Measurements from ENCODE around the gene VPS18.

The VPS18 gene

DNA sequence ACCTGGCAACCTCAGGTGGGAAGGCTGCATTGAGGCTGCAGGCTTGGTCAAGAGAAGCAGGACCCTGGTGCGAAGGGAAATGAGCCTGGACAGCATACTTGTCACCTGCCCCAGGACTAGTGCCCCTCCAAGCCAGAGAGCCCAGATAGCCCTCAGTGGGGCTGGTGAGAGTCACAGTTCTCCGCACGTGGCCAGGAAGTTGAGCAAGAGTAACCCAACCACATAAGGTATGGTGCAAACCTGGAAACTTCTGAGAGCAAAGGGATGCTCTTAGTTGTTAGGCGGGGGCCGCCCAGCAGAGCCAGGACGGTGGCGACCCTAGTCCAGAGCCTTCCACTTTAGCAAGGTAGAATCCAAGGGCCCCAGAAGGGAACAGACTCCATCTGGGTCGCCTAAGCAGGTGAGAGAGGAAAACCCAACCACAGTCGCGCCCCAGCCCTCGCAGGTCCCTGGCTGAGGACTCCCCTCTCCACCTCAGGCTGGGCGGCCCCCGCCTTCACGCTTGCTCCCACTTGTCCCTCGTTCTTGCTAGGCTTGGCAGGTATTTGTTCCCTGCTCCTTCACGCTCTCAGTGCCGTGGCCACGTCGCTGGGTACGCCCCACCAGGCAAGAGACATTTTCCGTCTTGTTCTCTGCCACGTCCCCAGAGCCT lies 1.1 kb upstream of the VPS18 start:
- H3K4me3 ChIP-seq (ENCODE audit: low read depth, low read length) = no peak overlapping the region
- TF ChIP-seq, protein P1, sequence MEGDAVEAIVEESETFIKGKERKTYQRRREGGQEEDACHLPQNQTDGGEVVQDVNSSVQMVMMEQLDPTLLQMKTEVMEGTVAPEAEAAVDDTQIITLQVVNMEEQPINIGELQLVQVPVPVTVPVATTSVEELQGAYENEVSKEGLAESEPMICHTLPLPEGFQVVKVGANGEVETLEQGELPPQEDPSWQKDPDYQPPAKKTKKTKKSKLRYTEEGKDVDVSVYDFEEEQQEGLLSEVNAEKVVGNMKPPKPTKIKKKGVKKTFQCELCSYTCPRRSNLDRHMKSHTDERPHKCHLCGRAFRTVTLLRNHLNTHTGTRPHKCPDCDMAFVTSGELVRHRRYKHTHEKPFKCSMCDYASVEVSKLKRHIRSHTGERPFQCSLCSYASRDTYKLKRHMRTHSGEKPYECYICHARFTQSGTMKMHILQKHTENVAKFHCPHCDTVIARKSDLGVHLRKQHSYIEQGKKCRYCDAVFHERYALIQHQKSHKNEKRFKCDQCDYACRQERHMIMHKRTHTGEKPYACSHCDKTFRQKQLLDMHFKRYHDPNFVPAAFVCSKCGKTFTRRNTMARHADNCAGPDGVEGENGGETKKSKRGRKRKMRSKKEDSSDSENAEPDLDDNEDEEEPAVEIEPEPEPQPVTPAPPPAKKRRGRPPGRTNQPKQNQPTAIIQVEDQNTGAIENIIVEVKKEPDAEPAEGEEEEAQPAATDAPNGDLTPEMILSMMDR (IDR thresholded peaks at IDR 0.05; ENCODE audit: low read depth, low read length) = no peak

DNA sequence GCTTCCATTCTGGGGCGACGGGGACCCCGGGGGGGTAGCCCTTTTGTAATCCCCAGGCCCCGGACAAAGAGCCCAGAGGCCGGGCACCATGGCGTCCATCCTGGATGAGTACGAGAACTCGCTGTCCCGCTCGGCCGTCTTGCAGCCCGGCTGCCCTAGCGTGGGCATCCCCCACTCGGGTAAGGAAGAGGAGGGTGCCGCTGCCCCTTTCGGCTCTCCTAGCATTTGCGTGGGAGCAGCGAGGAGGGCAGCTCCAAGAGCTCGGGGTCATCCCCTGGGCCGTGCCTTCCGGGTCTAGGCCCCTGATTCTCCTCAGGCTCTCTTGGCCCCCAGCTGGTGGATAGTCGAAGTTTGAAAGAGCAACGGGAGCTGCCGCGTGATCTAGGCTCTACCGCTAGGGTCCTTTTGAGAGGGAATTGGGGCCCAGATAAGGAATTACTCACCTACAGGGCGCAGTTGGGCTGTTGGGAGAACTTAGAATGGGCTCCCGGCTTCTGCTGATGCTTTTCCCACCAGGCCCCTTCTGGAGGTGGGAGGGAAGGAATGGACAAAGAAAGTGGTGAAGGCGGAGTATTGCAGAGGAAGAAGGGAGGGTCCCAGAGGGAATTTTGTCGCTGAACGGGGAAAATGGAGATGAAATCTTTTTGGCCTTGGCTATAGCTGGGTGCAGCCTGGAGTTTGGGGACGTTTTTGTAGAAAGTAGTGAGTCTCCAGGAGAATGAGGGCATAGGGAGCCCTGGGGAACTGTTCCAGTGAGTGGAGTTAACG lies 615 bp downstream of the VPS18 start:
- peak overlapping the region; percentile 72 for H3K4me3 ChIP-seq (ENCODE audit: low read depth, low read length)
- TF ChIP-seq, protein P1 (IDR thresholded peaks at IDR 0.05; ENCODE audit: low read depth, low read length) = peak; percentile 55

DNA sequence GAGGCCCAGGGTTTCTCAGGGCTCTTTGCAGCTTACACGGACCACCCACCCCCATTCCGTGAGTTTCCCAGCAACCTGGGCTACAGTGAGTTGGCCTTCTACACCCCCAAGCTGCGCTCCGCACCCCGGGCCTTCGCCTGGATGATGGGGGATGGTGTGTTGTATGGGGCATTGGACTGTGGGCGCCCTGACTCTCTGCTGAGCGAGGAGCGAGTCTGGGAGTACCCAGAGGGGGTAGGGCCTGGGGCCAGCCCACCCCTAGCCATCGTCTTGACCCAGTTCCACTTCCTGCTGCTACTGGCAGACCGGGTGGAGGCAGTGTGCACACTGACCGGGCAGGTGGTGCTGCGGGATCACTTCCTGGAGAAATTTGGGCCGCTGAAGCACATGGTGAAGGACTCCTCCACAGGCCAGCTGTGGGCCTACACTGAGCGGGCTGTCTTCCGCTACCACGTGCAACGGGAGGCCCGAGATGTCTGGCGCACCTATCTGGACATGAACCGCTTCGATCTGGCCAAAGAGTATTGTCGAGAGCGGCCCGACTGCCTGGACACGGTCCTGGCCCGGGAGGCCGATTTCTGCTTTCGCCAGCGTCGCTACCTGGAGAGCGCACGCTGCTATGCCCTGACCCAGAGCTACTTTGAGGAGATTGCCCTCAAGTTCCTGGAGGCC lies 5.4 kb downstream of the VPS18 start:
- TF ChIP-seq, protein P1 (IDR thresholded peaks at IDR 0.05; ENCODE audit: low read depth, low read length) = no peak
- no peak overlapping the region for H3K4me3 ChIP-seq (ENCODE audit: low read depth, low read length)

DNA sequence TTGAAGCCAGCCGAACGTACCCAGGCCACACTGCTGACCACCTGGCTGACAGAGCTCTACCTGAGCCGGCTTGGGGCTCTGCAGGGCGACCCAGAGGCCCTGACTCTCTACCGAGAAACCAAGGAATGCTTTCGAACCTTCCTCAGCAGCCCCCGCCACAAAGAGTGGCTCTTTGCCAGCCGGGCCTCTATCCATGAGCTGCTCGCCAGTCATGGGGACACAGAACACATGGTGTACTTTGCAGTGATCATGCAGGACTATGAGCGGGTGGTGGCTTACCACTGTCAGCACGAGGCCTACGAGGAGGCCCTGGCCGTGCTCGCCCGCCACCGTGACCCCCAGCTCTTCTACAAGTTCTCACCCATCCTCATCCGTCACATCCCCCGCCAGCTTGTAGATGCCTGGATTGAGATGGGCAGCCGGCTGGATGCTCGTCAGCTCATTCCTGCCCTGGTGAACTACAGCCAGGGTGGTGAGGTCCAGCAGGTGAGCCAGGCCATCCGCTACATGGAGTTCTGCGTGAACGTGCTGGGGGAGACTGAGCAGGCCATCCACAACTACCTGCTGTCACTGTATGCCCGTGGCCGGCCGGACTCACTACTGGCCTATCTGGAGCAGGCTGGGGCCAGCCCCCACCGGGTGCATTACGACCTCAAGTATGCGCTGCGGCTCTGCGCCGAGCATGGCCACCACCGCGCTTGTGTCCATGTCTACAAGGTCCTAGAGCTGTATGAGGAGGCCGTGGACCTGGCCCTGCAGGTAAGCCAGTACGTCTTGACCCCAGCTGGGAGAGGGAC lies 6.2 kb downstream of the VPS18 start:
- TF ChIP-seq, protein P1 (IDR thresholded peaks at IDR 0.05; ENCODE audit: low read depth, low read length) = no peak
- H3K4me3 ChIP-seq (ENCODE audit: low read depth, low read length) = no peak overlapping the region

DNA sequence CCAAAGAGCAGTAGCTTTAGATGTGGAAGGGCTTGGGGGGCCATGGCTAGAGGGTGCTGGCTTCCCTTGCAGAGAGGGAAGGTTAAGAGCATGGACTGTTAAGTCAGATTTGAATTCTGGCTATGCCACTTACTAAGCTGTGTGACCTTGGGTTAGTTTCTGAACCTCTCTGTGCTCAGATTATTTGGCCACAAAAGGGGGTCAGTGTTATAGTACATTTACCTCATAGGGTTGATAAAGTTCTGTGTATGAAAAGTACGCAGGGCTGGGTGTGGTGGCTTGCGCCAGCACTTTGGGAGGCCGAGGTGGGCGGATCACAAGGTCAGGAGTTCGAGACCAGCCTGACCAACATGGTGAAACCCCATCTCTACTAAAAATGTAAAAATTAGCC lies 6.8 kb downstream of the VPS18 start:
- TF ChIP-seq, protein P1 (IDR thresholded peaks at IDR 0.05; ENCODE audit: low read depth, low read length) = no peak
- no peak overlapping the region for H3K4me3 ChIP-seq (ENCODE audit: low read depth, low read length)

DNA sequence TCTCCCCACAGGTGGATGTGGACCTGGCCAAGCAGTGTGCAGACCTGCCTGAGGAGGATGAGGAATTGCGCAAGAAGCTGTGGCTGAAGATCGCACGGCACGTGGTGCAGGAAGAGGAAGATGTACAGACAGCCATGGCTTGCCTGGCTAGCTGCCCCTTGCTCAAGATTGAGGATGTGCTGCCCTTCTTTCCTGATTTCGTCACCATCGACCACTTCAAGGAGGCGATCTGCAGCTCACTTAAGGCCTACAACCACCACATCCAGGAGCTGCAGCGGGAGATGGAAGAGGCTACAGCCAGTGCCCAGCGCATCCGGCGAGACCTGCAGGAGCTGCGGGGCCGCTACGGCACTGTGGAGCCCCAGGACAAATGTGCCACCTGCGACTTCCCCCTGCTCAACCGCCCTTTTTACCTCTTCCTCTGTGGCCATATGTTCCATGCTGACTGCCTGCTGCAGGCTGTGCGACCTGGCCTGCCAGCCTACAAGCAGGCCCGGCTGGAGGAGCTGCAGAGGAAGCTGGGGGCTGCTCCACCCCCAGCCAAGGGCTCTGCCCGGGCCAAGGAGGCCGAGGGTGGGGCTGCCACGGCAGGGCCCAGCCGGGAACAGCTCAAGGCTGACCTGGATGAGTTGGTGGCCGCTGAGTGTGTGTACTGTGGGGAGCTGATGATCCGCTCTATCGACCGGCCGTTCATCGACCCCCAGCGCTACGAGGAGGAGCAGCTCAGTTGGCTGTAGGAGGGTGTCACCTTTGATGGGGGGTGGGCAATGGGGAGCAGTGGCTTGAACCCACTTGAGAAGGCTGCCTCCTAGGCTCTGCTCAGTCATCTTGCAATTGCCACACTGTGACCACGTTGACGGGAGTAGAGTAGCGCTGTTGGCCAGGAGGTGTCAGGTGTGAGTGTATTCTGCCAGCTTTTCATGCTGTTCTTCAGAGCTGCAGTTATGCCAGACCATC lies 8.6 kb downstream of the VPS18 start:
- TF ChIP-seq, protein P1 (IDR thresholded peaks at IDR 0.05; ENCODE audit: low read depth, low read length) = no peak
- H3K4me3 ChIP-seq (ENCODE audit: low read depth, low read length) = no peak overlapping the region

All from WI38 (cell line).